ENCODE data around the gene FYB1.

FYB1 gene

GRCh38 chr5:39092581-39093351, 126.6 kb downstream of the FYB1 start:
- DNase-seq (ENCODE audit: low read depth in 2 of 3, low spot score in 2 of 3): no peak

GRCh38 chr5:39091940-39092580, 127.3 kb downstream of the FYB1 start:
- DNase-seq (ENCODE audit: low read depth in 2 of 3, low spot score in 2 of 3): no peak

- no peak for DNase-seq (ENCODE audit: low read depth in 2 of 3, low spot score in 2 of 3)
Measured at GRCh38 chr5:39083968-39084367, 135.4 kb downstream of the FYB1 start.

- DNase-seq (ENCODE audit: low read depth in 2 of 3, low spot score in 2 of 3): no peak
Measured at GRCh38 chr5:39082995-39083394, 136.4 kb downstream of the FYB1 start.

GRCh38 chr5:39080597-39081204, 138.7 kb downstream of the FYB1 start:
- DNase-seq (ENCODE audit: low read depth in 2 of 3, low spot score in 2 of 3): no peak

GRCh38 chr5:39080168-39080567, 139.2 kb downstream of the FYB1 start:
- no peak for DNase-seq (ENCODE audit: low read depth in 2 of 3, low spot score in 2 of 3)

- no peak for DNase-seq (ENCODE audit: low read depth in 2 of 3, low spot score in 2 of 3)
Measured at GRCh38 chr5:39079147-39079546, 140.2 kb downstream of the FYB1 start.

GRCh38 chr5:39076757-39077728, 142.3 kb downstream of the FYB1 start:
- DNase-seq (ENCODE audit: low read depth in 2 of 3, low spot score in 2 of 3): no peak

- no peak for DNase-seq (ENCODE audit: low read depth in 2 of 3, low spot score in 2 of 3)
Measured at GRCh38 chr5:39076101-39076756, 143.1 kb downstream of the FYB1 start.

- peak; percentile 83 to 91 (median 89) for DNase-seq (ENCODE audit: low read depth in 2 of 3, low spot score in 2 of 3)
Measured at GRCh38 chr5:39074017-39074814, 145.1 kb downstream of the FYB1 start, which contains the start of gene RICTOR. Gene RICTOR (minus strand): TSS chr5:39074399. CDS start chr5:39074377, 22 bp downstream.

GRCh38 chr5:39073767-39074016, 145.7 kb downstream of the FYB1 start:
- peak in 1 of 3 experiments; percentile 46 for DNase-seq (ENCODE audit: low read depth in 2 of 3, low spot score in 2 of 3)

- peak in 2 of 3 experiments; percentile 45 to 49 for DNase-seq (ENCODE audit: low read depth in 2 of 3, low spot score in 2 of 3)
Measured at GRCh38 chr5:39072925-39073766, 146.2 kb downstream of the FYB1 start.

GRCh38 chr5:39068099-39068498, 151.3 kb downstream of the FYB1 start:
- DNase-seq (ENCODE audit: low read depth in 2 of 3, low spot score in 2 of 3): no peak

GRCh38 chr5:39064450-39064849, 154.9 kb downstream of the FYB1 start:
- no peak for DNase-seq (ENCODE audit: low read depth in 2 of 3, low spot score in 2 of 3)

- DNase-seq (ENCODE audit: low read depth in 2 of 3, low spot score in 2 of 3): no peak
Measured at GRCh38 chr5:39063037-39063436, 156.3 kb downstream of the FYB1 start.

- no peak for DNase-seq (ENCODE audit: low read depth in 2 of 3, low spot score in 2 of 3)
Measured at GRCh38 chr5:39062530-39062929, 156.8 kb downstream of the FYB1 start.

GRCh38 chr5:39062104-39062503, 157.3 kb downstream of the FYB1 start:
- DNase-seq (ENCODE audit: low read depth in 2 of 3, low spot score in 2 of 3): no peak

- no peak for DNase-seq (ENCODE audit: low read depth in 2 of 3, low spot score in 2 of 3)
Measured at GRCh38 chr5:39059064-39059463, 160.3 kb downstream of the FYB1 start.
